ENCODE measurements around the gene BTNL3. TPM values are rescaled to one million over a fixed set of nuclear protein-coding genes. Genes with fewer than 3 reads are reported as not detected.
A peak's percentile ranks its signal among the peaks of the same experiment; 100 is the strongest.

Gene BTNL3
- total RNA-seq, 1 donor from 2014 or later = 0.82 TPM

DNA sequence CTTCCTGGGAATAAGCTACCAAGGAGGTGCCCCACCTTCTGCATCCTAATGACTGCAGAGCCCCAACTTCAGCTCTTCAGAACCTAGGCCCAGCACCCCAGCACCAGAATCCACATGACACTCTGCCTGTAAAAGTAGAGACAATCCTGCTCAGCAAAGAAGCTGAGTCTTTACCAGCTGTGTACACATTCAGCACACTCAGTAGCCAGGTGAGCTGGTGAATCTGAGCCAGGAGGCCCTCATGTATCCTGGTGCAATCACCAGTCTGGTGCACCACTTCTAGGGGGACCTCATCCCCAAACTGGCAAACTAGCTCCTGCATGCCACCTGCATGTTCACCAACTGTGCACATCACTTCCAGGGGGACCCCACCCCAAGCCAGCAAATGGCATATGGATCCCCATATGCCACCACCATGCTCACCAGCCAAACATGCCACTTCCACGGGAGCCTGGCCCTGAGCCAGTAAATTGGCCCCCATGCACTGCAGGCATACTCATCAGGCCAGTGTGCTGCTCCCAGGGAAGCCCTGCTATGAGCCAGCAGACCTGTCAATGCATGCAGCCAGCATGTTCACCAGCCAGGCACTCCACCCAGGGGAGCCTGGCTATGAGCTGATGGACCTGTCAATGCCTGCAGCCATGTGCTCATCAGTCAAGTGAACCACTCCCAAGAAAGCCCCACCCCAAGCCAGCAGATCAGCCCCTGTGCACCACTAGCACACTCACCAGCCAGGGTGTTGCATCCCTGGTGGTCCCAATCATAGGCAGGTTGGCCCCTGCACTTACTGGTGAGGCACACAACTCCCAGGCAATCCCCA, 35.8 kb downstream of the BTNL3 start:
- Mint-ChIP-seq H3K36me3 (no peaks in the 10 kb centered on the region), H3K9me3 (no peaks in the 10 kb centered on the region), H3K4me1 (ENCODE audit: unreplicated experiment) (no peaks in the 10 kb centered on the region), H3K4me3 (no peak overlapping the region), H3K27me3 (peaks cover 49% of the 10 kb centered on the region), H3K27ac (no peak overlapping the region)
- DNase-seq (ENCODE audit: extremely low spot score, unreplicated experiment) = no peak
- TF ChIP-seq, protein P1, sequence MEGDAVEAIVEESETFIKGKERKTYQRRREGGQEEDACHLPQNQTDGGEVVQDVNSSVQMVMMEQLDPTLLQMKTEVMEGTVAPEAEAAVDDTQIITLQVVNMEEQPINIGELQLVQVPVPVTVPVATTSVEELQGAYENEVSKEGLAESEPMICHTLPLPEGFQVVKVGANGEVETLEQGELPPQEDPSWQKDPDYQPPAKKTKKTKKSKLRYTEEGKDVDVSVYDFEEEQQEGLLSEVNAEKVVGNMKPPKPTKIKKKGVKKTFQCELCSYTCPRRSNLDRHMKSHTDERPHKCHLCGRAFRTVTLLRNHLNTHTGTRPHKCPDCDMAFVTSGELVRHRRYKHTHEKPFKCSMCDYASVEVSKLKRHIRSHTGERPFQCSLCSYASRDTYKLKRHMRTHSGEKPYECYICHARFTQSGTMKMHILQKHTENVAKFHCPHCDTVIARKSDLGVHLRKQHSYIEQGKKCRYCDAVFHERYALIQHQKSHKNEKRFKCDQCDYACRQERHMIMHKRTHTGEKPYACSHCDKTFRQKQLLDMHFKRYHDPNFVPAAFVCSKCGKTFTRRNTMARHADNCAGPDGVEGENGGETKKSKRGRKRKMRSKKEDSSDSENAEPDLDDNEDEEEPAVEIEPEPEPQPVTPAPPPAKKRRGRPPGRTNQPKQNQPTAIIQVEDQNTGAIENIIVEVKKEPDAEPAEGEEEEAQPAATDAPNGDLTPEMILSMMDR (conservative IDR thresholded peaks at IDR 0.05) = no peak

DNA sequence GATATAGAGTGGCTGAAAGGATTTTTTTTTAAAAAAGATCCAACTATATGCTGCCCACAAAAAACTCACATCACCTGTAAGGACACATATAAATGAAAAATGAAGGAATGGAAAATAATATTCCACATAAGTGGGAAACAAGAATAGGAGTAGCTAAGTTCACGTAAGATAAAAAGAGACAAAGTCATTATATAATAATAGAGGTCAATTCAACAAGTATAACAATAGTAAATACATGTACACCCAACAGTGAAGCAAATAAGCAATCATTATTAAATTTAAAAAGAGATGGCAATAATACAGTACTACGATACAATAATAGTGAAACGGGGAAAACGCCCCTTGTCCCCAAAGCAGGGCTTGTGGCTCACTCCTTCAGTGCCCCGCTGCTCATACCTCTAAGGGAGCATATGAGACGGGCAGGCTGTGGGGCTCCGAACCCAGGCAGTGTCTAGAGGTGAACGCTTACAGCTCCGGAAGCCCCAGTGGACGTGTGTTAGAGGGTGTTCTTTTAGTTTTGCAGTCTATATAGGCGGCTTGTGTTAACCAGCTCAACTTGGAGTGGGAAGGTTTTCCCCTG, 38.9 kb downstream of the BTNL3 start:
- no peaks in the 10 kb centered on the region for H3K36me3 Mint-ChIP-seq
- H3K4me1 Mint-ChIP-seq (ENCODE audit: unreplicated experiment) = no peaks in the 10 kb centered on the region
- H3K4me3 Mint-ChIP-seq = no peak overlapping the region
- peaks cover 62% of the 10 kb centered on the region for H3K27me3 Mint-ChIP-seq
- TF ChIP-seq, protein P1 (conservative IDR thresholded peaks at IDR 0.05) = no peak
- peaks cover 5% of the 10 kb centered on the region for H3K9me3 Mint-ChIP-seq
- no peak overlapping the region for H3K27ac Mint-ChIP-seq
- no peak for DNase-seq (ENCODE audit: extremely low spot score, unreplicated experiment)

DNA sequence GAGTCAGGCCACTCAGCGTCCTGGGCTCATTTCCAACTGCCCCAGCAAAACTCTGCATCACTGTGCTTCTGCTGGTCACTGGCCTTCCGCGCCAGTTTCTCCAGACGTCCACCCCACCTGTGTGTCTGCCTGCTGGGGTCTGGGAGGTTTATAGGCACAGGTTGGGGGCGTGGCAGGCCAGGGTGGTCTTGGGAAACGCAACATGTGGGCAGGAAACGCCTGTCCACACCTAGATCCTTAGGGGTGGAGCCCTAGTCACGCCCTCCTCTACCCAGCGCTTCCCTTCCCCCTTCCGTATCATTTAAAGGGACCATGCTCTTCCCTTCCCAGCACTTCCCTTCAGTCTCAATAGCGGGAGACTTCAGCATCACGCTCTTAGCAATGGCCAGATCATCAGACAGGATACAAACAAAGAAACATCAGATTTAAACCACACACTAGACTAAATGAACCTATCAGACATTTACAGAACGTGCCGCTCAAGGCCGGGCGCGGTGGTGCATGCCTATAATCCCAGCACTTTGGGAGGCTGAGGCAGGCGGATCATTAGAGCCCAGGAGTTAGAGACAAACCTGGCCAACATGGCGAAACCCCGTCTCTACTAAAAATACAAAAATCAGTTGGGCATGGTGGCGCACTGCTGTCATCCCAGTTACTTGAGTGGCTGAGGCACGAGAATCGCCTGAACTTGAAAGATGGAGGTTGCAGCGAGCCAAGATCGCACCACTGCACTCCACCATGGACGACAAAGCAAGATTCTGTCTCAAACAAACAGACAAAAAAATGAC, 39.6 kb downstream of the BTNL3 start:
- peaks cover 67% of the 10 kb centered on the region for H3K27me3 Mint-ChIP-seq
- no peaks in the 10 kb centered on the region for H3K36me3 Mint-ChIP-seq
- peak overlapping the region; percentile 69 for H3K4me3 Mint-ChIP-seq
- no peaks in the 10 kb centered on the region for H3K4me1 Mint-ChIP-seq (ENCODE audit: unreplicated experiment)
- TF ChIP-seq, protein P1 (conservative IDR thresholded peaks at IDR 0.05) = no peak
- DNase-seq (ENCODE audit: extremely low spot score, unreplicated experiment) = no peak
- H3K27ac Mint-ChIP-seq = no peak overlapping the region
- H3K9me3 Mint-ChIP-seq = peaks cover 5% of the 10 kb centered on the region

DNA sequence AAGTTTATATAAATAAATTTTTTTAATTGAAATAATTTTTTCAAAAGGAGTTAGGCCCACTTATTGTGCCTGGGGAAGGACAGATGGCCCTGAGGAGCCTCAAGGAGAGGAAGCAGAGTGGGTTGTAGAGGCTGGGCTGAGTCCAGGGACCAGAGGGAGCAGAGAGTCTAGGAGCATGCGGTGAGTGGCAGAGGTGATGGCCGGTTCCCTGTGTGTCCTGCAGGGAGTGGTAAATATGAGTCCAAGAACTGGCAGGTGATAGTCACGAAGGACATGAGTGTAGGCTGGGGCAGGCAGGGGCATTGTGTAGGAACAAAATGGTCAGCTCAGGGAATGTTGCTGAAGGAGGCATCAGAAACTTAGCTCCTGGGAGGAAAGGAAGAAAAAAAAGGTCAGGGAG, 43.1 kb downstream of the BTNL3 start:
- Mint-ChIP-seq H3K4me1 (ENCODE audit: unreplicated experiment) (no peaks in the 10 kb centered on the region), H3K27ac (no peak overlapping the region), H3K4me3 (no peak overlapping the region), H3K27me3 (peaks cover 74% of the 10 kb centered on the region), H3K9me3 (peaks cover 5% of the 10 kb centered on the region), H3K36me3 (no peaks in the 10 kb centered on the region)
- no peak for DNase-seq (ENCODE audit: extremely low spot score, unreplicated experiment)
- TF ChIP-seq, protein P1 (conservative IDR thresholded peaks at IDR 0.05) = no peak

DNA sequence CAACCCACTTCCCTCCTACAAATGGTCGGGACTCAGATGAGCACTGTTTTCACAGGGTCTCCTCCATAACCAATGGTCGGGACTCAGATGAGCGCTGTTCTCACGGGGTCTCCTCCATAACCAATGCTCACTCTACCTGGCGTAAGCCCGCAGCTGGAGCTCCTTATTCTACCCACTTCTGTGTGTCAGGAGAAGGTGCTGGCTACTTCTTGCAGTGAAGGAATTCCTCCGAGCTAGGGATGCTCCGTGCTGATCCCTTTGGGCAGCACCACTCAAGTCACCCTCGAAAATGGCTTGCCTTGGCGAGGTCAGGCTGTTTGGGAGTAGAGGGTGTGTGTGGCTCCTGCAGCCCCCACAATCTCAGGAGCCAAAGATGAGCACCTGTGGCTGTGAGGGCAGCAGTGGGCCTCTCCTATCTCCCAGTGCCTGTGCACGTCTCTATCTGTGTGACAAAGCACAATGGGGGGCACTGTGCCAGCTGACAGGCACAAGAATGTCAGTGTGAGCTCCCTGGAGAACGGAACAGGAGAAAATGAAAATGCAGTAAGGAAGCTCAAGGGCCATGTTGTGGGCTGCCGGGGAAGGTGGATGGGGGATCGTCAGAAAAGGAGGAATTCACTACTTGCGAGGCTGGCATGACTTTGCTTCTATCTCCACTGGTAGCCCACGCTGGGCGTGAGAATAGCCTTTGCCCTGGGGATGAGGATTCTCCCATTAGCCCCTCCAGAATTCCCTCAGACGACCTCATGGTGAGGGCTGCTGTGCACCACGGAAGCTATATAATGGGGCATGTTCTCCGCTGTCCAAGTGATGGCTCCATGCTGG, 47.6 kb downstream of the BTNL3 start:
- Mint-ChIP-seq H3K9me3 (peaks cover 5% of the 10 kb centered on the region), H3K36me3 (no peaks in the 10 kb centered on the region), H3K4me3 (no peak overlapping the region), H3K27ac (no peak overlapping the region), H3K4me1 (ENCODE audit: unreplicated experiment) (no peaks in the 10 kb centered on the region), H3K27me3 (peaks cover 60% of the 10 kb centered on the region)
- TF ChIP-seq, protein P1 (conservative IDR thresholded peaks at IDR 0.05) = no peak
- no peak for DNase-seq (ENCODE audit: extremely low spot score, unreplicated experiment)

Measured in type B pancreatic cell (in vitro differentiated cells).